Measurements from ENCODE around the gene TAF1B. TPM values are rescaled to one million over a fixed set of nuclear protein-coding genes. Genes with fewer than 3 reads are reported as not detected.

TAF1B gene
- total RNA-seq, 6 experiments from 2014 or later: 17.3 to 24.0 (median 22.3) TPM

GRCh38 chr2:9883897-9884296, 40.6 kb downstream of the TAF1B start:
- peaks cover 2% of the 10 kb centered on the region; the same call in 1 of the 2 replicates for H3K27me3 Mint-ChIP-seq (ENCODE audit: insufficient read depth)
- DNase-seq: no peak
- peaks cover 22% of the 10 kb centered on the region for H3K36me3 Mint-ChIP-seq (ENCODE audit: low read depth)
- peaks cover 11% of the 10 kb centered on the region for H3K9me3 Mint-ChIP-seq
- H3K4me1 Mint-ChIP-seq (ENCODE audit: low read depth): peaks cover 31% of the 10 kb centered on the region
- H3K4me3 Mint-ChIP-seq: no peak overlapping the region
- TF ChIP-seq, protein P1, sequence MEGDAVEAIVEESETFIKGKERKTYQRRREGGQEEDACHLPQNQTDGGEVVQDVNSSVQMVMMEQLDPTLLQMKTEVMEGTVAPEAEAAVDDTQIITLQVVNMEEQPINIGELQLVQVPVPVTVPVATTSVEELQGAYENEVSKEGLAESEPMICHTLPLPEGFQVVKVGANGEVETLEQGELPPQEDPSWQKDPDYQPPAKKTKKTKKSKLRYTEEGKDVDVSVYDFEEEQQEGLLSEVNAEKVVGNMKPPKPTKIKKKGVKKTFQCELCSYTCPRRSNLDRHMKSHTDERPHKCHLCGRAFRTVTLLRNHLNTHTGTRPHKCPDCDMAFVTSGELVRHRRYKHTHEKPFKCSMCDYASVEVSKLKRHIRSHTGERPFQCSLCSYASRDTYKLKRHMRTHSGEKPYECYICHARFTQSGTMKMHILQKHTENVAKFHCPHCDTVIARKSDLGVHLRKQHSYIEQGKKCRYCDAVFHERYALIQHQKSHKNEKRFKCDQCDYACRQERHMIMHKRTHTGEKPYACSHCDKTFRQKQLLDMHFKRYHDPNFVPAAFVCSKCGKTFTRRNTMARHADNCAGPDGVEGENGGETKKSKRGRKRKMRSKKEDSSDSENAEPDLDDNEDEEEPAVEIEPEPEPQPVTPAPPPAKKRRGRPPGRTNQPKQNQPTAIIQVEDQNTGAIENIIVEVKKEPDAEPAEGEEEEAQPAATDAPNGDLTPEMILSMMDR (IDR thresholded peaks at IDR 0.05): no peak
- no peak overlapping the region for H3K27ac Mint-ChIP-seq

DNA sequence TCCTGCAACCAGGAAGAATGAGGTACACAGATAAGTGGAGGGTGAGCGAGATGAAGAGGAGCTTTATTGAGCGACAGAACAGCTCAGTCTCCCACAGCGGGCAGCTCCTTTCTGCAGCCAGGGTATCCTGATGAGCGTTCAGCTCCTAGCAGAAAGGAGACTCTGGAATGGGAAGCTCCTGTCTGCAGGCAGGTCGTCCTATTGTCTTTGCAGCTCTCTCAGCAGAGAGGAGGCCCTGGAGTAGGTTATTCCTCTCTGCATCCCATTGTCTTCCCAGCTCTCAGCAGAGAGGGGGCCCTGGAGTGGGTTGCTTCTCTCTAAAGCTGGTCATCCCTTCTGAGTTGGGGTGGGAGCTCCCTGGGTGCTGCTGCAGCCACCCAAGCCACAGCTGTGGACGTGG, 41.2 kb downstream of the TAF1B start:
- peaks cover 2% of the 10 kb centered on the region; the same call in 1 of the 2 replicates for H3K27me3 Mint-ChIP-seq (ENCODE audit: insufficient read depth)
- TF ChIP-seq, protein P1 (IDR thresholded peaks at IDR 0.05): no peak
- H3K4me1 Mint-ChIP-seq (ENCODE audit: low read depth): peaks cover 31% of the 10 kb centered on the region
- H3K36me3 Mint-ChIP-seq (ENCODE audit: low read depth): peaks cover 24% of the 10 kb centered on the region
- H3K9me3 Mint-ChIP-seq: peaks cover 11% of the 10 kb centered on the region
- DNase-seq: no peak
- no peak overlapping the region for H3K4me3 Mint-ChIP-seq
- H3K27ac Mint-ChIP-seq: no peak overlapping the region

DNA sequence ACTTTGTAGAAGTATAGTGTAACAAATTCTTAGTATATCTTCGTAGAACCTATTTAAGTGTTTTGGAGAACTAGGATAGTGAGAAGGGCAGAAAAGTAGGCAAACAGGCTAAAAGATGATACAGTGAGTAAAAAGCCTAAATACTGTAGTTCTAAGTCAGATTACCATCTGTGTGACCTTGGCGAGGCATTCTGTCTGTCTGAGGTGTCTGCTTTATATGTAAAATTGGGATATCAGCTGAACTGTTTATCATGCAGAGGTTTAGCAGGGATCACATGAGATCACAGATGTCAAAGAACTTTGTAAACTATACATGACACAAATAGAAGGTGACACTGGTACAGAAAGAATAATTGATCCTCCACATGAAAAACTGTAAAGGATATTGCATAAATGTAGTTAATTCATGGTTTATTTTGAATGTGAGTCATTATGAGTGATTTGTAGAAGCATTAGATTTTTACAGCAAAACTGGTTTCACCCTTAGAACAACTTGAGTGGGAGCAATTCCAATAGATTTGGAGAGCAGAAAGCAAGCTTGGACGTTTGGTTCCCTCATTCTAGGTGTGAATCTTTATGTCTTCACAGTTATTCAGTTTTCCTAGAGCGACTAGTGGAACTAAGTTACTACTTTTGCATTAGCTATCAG, 41.9 kb downstream of the TAF1B start:
- DNase-seq: peak; percentile 17
- H3K27ac Mint-ChIP-seq: peak overlapping the region; percentile 40; the same call in 1 of the 2 replicates

GRCh38 chr2:9887513-9887912, 44.2 kb downstream of the TAF1B start:
- TF ChIP-seq, protein P1 (IDR thresholded peaks at IDR 0.05): no peak
- DNase-seq: no peak
- peaks cover 31% of the 10 kb centered on the region for H3K4me1 Mint-ChIP-seq (ENCODE audit: low read depth)
- H3K4me3 Mint-ChIP-seq: no peak overlapping the region
- H3K27me3 Mint-ChIP-seq (ENCODE audit: insufficient read depth): peaks cover 2% of the 10 kb centered on the region; the same call in 1 of the 2 replicates
- peaks cover 11% of the 10 kb centered on the region for H3K9me3 Mint-ChIP-seq
- H3K36me3 Mint-ChIP-seq (ENCODE audit: low read depth): peaks cover 34% of the 10 kb centered on the region
- H3K27ac Mint-ChIP-seq: no peak overlapping the region

More for the DNA sequence above, 41.9 kb downstream of the TAF1B start:
- TF ChIP-seq, protein P1 (IDR thresholded peaks at IDR 0.05): no peak
- Mint-ChIP-seq H3K9me3 (peaks cover 11% of the 10 kb centered on the region), H3K4me1 (ENCODE audit: low read depth) (peaks cover 31% of the 10 kb centered on the region), H3K36me3 (ENCODE audit: low read depth) (peaks cover 28% of the 10 kb centered on the region), H3K4me3 (no peak overlapping the region), H3K27me3 (ENCODE audit: insufficient read depth) (peaks cover 2% of the 10 kb centered on the region; the same call in 1 of the 2 replicates)

GRCh38 chr2:9889812-9890261, 46.6 kb downstream of the TAF1B start:
- Mint-ChIP-seq H3K4me1 (ENCODE audit: low read depth) (peaks cover 16% of the 10 kb centered on the region), H3K27me3 (ENCODE audit: insufficient read depth) (peaks cover 2% of the 10 kb centered on the region; the same call in 1 of the 2 replicates), H3K27ac (no peak overlapping the region), H3K9me3 (peaks cover 11% of the 10 kb centered on the region), H3K4me3 (no peak overlapping the region), H3K36me3 (ENCODE audit: low read depth) (peaks cover 34% of the 10 kb centered on the region)
- DNase-seq: no peak
- TF ChIP-seq, protein P1 (IDR thresholded peaks at IDR 0.05): no peak

Data from HFFc6 (cell line).